OCI-LY7 (cell line): ENCODE results near the gene ARIH2.

Experiments used
- EZH2phosphoT487 ChIP-seq: fragments of 200-600 bp; sonication (generic); IDR thresholded peaks from 2 replicates; pipeline ENCODE4 v1.6.1; 2018; ENCODE audit warnings: low read depth, borderline replicate concordance, mild to moderate bottlenecking, mixed run types, antibody characterized with exemption, low read length, moderate library complexity, mixed read lengths
- TF ChIP-seq, protein P1 (sequence below): fragments of 200-600 bp; sonication (generic); conservative IDR thresholded peaks from 2 replicates; pipeline ENCODE4 v1.5.1; 2014; ENCODE audit warnings: mild to moderate bottlenecking, antibody characterized with exemption, low read length, moderate library complexity, mixed read lengths

DNA sequence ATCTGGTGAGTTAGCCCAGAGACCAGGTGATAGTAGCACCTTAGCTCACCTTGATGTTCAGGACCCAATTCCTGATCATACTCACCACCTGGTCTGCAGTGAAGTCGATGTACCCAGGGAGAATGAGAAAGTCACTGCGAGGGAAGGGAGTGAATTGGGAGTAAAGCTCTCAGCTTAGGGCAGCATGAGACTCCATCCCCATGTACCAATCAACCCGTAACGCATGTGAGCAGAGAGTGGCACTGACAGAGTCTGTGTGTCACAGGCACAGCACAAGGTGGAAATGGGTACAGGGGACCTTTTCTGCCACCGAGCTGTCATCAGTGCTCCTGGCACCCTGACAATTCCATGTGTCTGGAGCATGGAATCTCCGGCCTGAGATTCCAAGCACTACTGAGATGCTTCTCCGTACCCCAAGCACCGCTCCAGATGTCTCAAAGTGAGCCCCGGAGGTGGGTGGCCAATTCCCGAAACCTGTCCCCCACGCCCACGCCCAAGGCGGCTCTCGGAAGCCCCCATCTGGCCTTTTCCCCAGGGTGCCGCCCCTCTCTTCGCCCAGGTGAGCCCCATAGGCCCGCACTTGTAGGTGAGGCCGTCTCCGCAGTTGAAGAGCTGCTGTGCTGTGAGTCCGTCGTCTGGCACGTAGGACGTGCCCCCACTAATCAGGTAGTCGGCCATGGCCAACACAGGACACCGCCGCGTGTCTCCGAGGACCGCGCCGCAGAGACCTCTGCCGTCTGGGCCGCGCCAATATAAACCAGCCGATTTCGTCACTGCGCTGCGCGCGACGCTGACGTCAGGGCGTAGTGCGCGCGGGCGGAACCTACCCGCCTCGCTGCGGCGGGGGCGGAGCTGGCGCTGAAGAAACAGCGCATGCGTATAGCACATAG lies 110.3 kb downstream of the ARIH2 start, which contains the start of gene IMPDH2:
- TF ChIP-seq, protein P1, sequence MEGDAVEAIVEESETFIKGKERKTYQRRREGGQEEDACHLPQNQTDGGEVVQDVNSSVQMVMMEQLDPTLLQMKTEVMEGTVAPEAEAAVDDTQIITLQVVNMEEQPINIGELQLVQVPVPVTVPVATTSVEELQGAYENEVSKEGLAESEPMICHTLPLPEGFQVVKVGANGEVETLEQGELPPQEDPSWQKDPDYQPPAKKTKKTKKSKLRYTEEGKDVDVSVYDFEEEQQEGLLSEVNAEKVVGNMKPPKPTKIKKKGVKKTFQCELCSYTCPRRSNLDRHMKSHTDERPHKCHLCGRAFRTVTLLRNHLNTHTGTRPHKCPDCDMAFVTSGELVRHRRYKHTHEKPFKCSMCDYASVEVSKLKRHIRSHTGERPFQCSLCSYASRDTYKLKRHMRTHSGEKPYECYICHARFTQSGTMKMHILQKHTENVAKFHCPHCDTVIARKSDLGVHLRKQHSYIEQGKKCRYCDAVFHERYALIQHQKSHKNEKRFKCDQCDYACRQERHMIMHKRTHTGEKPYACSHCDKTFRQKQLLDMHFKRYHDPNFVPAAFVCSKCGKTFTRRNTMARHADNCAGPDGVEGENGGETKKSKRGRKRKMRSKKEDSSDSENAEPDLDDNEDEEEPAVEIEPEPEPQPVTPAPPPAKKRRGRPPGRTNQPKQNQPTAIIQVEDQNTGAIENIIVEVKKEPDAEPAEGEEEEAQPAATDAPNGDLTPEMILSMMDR = peak; percentile 48; the same call in 1 of the 2 replicates
- TF ChIP-seq EZH2phosphoT487 = no peak
